Smooth muscle cell of the brain vasculature (primary cell): ENCODE results near the gene PDE11A.
"Not testable (repeated sequence)": the region's sequence is repeated elsewhere in the genome, so short reads cannot be mapped to it uniquely, and the experiment has no call there.

Experiments used
- DNase-seq: peaks from one replicate; pipeline ENCODE4 v3.0.0-alpha.2; 2012; ENCODE audit warnings: low read depth, low spot score

The PDE11A gene

GRCh38 chr2:177818412-177818811 is 254.2 kb downstream of the PDE11A start:
- DNase-seq = no peak

- DNase-seq = no peak
These were observed 255.3 kb downstream of the PDE11A start for GRCh38 chr2:177817300-177817699.

- DNase-seq = no peak
These were observed 255.8 kb downstream of the PDE11A start for GRCh38 chr2:177816766-177817165.

GRCh38 chr2:177812713-177813396 is 259.7 kb downstream of the PDE11A start:
- no peak for DNase-seq

GRCh38 chr2:177810906-177811305 is 261.7 kb downstream of the PDE11A start:
- no peak for DNase-seq

- DNase-seq = no peak
These were observed 263.4 kb downstream of the PDE11A start for GRCh38 chr2:177808984-177809809.

- no peak for DNase-seq
These were observed 266.6 kb downstream of the PDE11A start for GRCh38 chr2:177806025-177806424.

- DNase-seq = no peak
These were observed 273.0 kb downstream of the PDE11A start for GRCh38 chr2:177799531-177799930.

- DNase-seq = no peak
These were observed 274.8 kb downstream of the PDE11A start for GRCh38 chr2:177797808-177798207.

GRCh38 chr2:177796654-177797415 is 275.7 kb downstream of the PDE11A start:
- no peak for DNase-seq

- no peak for DNase-seq
These were observed 276.6 kb downstream of the PDE11A start for GRCh38 chr2:177796011-177796410.

GRCh38 chr2:177785143-177785542 is 287.4 kb downstream of the PDE11A start:
- not testable (repeated sequence) for DNase-seq

GRCh38 chr2:177784745-177785067 is 287.9 kb downstream of the PDE11A start:
- no peak for DNase-seq

GRCh38 chr2:177783835-177784744 is 288.5 kb downstream of the PDE11A start:
- no peak for DNase-seq

GRCh38 chr2:177783091-177783490 is 289.5 kb downstream of the PDE11A start:
- DNase-seq = no peak

- DNase-seq = no peak
These were observed 290.0 kb downstream of the PDE11A start for GRCh38 chr2:177782613-177783012.

GRCh38 chr2:177778472-177778871 is 294.1 kb downstream of the PDE11A start:
- no peak for DNase-seq

GRCh38 chr2:177772529-177772928 is 300.0 kb downstream of the PDE11A start:
- DNase-seq = no peak

- no peak for DNase-seq
These were observed 301.4 kb downstream of the PDE11A start for GRCh38 chr2:177771191-177771590.

- DNase-seq = no peak
These were observed 304.8 kb downstream of the PDE11A start for GRCh38 chr2:177767768-177768167.

- no peak for DNase-seq
These were observed 306.9 kb downstream of the PDE11A start for GRCh38 chr2:177765698-177766097.
